A549 (cell line): Measurements from ENCODE around the gene DNASE1L2.
"Not testable (repeated sequence)": the region's sequence is repeated elsewhere in the genome, so short reads cannot be mapped to it uniquely, and the experiment has no call there.

Experiments used
- BHLHE40 ChIP-seq: IDR thresholded peaks from 2 replicates; pipeline ENCODE4 v1.6.1; 2012; ENCODE audit warnings: low read depth, low read length, inconsistent platforms
- EP300 ChIP-seq, 2 experiments: fragments of >200 bp; sonication (Bioruptor Twin); formaldehyde crosslinking; IDR thresholded peaks; 2 replicates in 1 of 2; 3 replicates in 1 of 2; pipeline ENCODE4 v1.6.1; 2016 to 2017
- JUNB ChIP-seq: fragments of >200 bp; sonication (Bioruptor Twin); formaldehyde crosslinking; IDR thresholded peaks from 2 replicates; pipeline ENCODE4 v1.6.1; 2016
- MAFK ChIP-seq: fragments of 450-650 bp; IDR thresholded peaks from 2 replicates; pipeline ENCODE4 v1.6.1; 2014; ENCODE audit not compliant: partially characterized antibody
- POLR2AphosphoS2 ChIP-seq: conservative IDR thresholded peaks from 2 replicates; pipeline ENCODE4 v1.6.1; 2012; ENCODE audit warnings: low read length, improper control_type of control experiment, inconsistent platforms
- RAD21 ChIP-seq, 2 experiments: fragments of >200 bp in 1 of 2; sonication (Bioruptor Twin) in 1 of 2; formaldehyde crosslinking in 1 of 2; IDR thresholded peaks in 1 of 2; conservative IDR thresholded peaks in 1 of 2; 2 replicates in 1 of 2; 3 replicates in 1 of 2; pipeline ENCODE4 v1.6.1; 2012 to 2018; ENCODE audit warnings: inconsistent platforms in 1 of 2
- RCOR1 ChIP-seq: fragments of 150-350 bp; IDR thresholded peaks from 2 replicates; pipeline ENCODE4 v1.6.1; 2014; ENCODE audit warnings: antibody characterized with exemption, low read length, low read depth
- RFX5 ChIP-seq: fragments of 450-650 bp; IDR thresholded peaks from 2 replicates; pipeline ENCODE4 v1.7.1; 2014; ENCODE audit warnings: antibody characterized with exemption, mild to moderate bottlenecking, moderate library complexity
- ZSCAN20 ChIP-seq: fragments of 250-450 bp; sonication (Bioruptor Pico); IDR thresholded peaks from 2 replicates; pipeline ENCODE4 v1.8.0; 2022; ENCODE audit warnings: mild to moderate bottlenecking, moderate library complexity
- TF ChIP-seq, protein P1 (sequence below): fragments of >200 bp; sonication (Bioruptor Twin); formaldehyde crosslinking; IDR thresholded peaks from 3 replicates; pipeline ENCODE4 v1.5.1; 2016
- TF ChIP-seq, protein P2 (sequence below): fragments of 450-650 bp; IDR thresholded peaks from 2 replicates; pipeline ENCODE4 v1.6.1; 2014; ENCODE audit warnings: antibody characterized with exemption

- TF ChIP-seq, protein P1, sequence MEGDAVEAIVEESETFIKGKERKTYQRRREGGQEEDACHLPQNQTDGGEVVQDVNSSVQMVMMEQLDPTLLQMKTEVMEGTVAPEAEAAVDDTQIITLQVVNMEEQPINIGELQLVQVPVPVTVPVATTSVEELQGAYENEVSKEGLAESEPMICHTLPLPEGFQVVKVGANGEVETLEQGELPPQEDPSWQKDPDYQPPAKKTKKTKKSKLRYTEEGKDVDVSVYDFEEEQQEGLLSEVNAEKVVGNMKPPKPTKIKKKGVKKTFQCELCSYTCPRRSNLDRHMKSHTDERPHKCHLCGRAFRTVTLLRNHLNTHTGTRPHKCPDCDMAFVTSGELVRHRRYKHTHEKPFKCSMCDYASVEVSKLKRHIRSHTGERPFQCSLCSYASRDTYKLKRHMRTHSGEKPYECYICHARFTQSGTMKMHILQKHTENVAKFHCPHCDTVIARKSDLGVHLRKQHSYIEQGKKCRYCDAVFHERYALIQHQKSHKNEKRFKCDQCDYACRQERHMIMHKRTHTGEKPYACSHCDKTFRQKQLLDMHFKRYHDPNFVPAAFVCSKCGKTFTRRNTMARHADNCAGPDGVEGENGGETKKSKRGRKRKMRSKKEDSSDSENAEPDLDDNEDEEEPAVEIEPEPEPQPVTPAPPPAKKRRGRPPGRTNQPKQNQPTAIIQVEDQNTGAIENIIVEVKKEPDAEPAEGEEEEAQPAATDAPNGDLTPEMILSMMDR, result not testable (repeated sequence)
- not testable (repeated sequence) for TF ChIP-seq MAFK; RFX5; ZSCAN20 (CRISPR knock-in tag); POLR2AphosphoS2; JUNB; EP300 (IDR thresholded peaks at IDR 0.05); RAD21 (conservative IDR thresholded peaks at IDR 0.05 in 1 of 2, IDR thresholded peaks at IDR 0.05 in 1 of 2); BHLHE40; RCOR1
- TF ChIP-seq, protein P2, sequence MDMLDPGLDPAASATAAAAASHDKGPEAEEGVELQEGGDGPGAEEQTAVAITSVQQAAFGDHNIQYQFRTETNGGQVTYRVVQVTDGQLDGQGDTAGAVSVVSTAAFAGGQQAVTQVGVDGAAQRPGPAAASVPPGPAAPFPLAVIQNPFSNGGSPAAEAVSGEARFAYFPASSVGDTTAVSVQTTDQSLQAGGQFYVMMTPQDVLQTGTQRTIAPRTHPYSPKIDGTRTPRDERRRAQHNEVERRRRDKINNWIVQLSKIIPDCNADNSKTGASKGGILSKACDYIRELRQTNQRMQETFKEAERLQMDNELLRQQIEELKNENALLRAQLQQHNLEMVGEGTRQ, result not testable (repeated sequence)
Observed at GRCh38 chr16:2203119-2203688, 33.0 kb upstream of the DNASE1L2 start.
